Measurements from ENCODE around the gene NKPD1. TPM values are rescaled to one million over a fixed set of nuclear protein-coding genes. Genes with fewer than 3 reads are reported as not detected.

NKPD1 gene
- total and polyA plus RNA-seq, 9 of the 15 experiments (the other 6 are each of a cell fraction or from before 2014, with no cell fraction given) = 0.03 to 0.09 (median 0.04) TPM; not detected in 5

DNA sequence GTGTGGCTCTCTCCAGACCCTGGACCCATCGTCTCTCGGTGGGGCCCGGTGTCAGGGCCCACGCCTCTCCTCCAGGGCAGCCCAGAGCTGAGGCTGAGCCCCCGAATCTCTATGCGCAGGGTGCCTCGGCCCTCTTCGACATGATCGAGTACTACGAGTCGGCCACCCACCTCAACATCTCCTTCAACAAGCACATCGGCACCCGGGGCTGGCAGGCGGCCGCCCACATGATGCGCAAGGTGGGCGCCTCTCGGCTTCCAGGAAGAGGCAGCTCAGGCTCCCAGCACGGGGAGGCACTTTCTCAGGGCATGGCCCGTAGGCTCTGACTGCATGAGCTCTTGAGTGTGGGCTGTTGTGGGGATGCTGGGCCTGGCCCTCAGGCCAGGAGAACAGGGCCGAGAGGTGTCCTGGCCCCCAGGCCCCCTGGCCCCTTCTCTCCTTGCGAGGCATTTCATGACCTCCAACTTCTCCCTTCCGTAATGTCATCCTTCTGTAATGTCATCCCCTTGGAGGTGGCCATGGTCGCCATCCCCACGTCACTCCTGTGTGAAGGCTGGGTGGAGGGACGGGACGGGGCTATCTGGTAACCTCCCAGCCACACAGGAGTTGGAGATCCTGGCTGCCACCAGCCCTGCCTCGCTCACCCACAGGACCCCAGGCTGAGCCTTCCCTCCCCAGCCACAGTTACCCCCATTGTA lies 19.4 kb downstream of the NKPD1 start:
- DNase-seq (ENCODE audit: extremely low read depth in 1 of 4, low spot score in 3 of 4) (no peak), FAIRE-seq (no peak), ATAC-seq (no peak)
- 96% methylated on average over 24 of the region's 28 CpGs for WGBS (ENCODE audit: insufficient coverage, low coverage, missing lambda C conversion rate)
- CTCF ChIA-PET (ENCODE audit: low intra/inter-chr PET ratio) = no interaction called here
- POLR2A ChIA-PET = interaction anchor here (1.1 kb wide), 1 partner anchor 20 kb away, joined by 3 read pairs; the partner anchor contains the start of gene NKPD1
- H2AFZ ChIP-seq (ENCODE audit: low read depth, low read length) = no peak overlapping the region
- no peaks in the 10 kb centered on the region for H3K27me3 ChIP-seq (ENCODE audit: control insufficient read depth in 2 of 2, insufficient read depth in 2 of 2, low read length in 2 of 2)
- peaks cover 3% of the 10 kb centered on the region; the same call in 1 of the 2 replicates for H4K20me1 ChIP-seq (replicated peaks; ENCODE audit: control insufficient read depth, insufficient read depth, low read length)
- H3K27ac ChIP-seq (ENCODE audit: extremely low read depth, low read depth, low read length) = no peak overlapping the region
- H3K9me3 ChIP-seq (replicated peaks; ENCODE audit: control insufficient read depth, insufficient read depth, low read depth, low read length) = no peaks in the 10 kb centered on the region
- TF ChIP-seq SLC30A9 (CRISPR knock-in tag; IDR thresholded peaks at IDR 0.05) (no peak), EP400 (IDR thresholded peaks at IDR 0.05) (no peak), POLR2G (IDR thresholded peaks at IDR 0.05; ENCODE audit: low read depth, low read length) (0 out of 2 replicates have a peak, but pooled peaks have one; percentile 25)
- peaks cover 51% of the 10 kb centered on the region; the same call in 1 of the 3 replicates for H3K36me3 ChIP-seq (ENCODE audit: control insufficient read depth, insufficient read depth, low read length)
- peak overlapping the region in 1 of 2 experiments; percentile 56; a peak in 2 of 4 replicates for H3K9ac ChIP-seq (ENCODE audit: insufficient read depth in 1 of 2, low read depth in 2 of 2, low read length in 2 of 2)
- H3K9me1 ChIP-seq (ENCODE audit: control insufficient read depth, insufficient read depth, low read length) = no peaks in the 10 kb centered on the region
- BruUV-seq (replicated peaks) = no TSS peak
- H3K4me1 ChIP-seq (replicated peaks in 1 of 2; ENCODE audit: control insufficient read depth in 2 of 2, insufficient read depth in 2 of 2, low read length in 2 of 2) = peaks cover 0 to 62% of the 10 kb centered on the region in 2 experiments; a peak in 2 of 5 replicates
- H3K4me2 ChIP-seq (ENCODE audit: insufficient read depth, low read length) = no peak overlapping the region
- H3K4me3 ChIP-seq = no peak overlapping the region
- intact Hi-C loops (cut with micrococcal nuclease) (no loop called here), in situ Hi-C loops (cut with MboI) (no loop called here)
- H3K79me2 ChIP-seq (ENCODE audit: control insufficient read depth, insufficient read depth, low read length) = peaks cover 10% of the 10 kb centered on the region; the same call in 2 of the 3 replicates

- Histone ChIP-seq H3K4me3 (no peak overlapping the region), H2AFZ (ENCODE audit: low read depth, low read length) (no peak overlapping the region), H4K20me1 (replicated peaks; ENCODE audit: control insufficient read depth, insufficient read depth, low read length) (peaks cover 3% of the 10 kb centered on the region; the same call in 1 of the 2 replicates), H3K4me1 (replicated peaks in 1 of 2; ENCODE audit: control insufficient read depth in 2 of 2, insufficient read depth in 2 of 2, low read length in 2 of 2) (peaks cover 0 to 57% of the 10 kb centered on the region in 2 experiments; a peak in 3 of 5 replicates), H3K27ac (ENCODE audit: extremely low read depth, low read depth, low read length) (no peak overlapping the region), H3K36me3 (ENCODE audit: control insufficient read depth, insufficient read depth, low read length) (peaks cover 45% of the 10 kb centered on the region; the same call in 1 of the 3 replicates), H3K79me2 (ENCODE audit: control insufficient read depth, insufficient read depth, low read length) (peaks cover 14% of the 10 kb centered on the region), H3K9me1 (ENCODE audit: control insufficient read depth, insufficient read depth, low read length) (no peaks in the 10 kb centered on the region), H3K27me3 (ENCODE audit: control insufficient read depth in 2 of 2, insufficient read depth in 2 of 2, low read length in 2 of 2) (no peaks in the 10 kb centered on the region), H3K9ac (ENCODE audit: insufficient read depth in 1 of 2, low read depth in 2 of 2, low read length in 2 of 2) (peak overlapping the region in 1 of 2 experiments; percentile 56; a peak in 1 of 4 replicates), H3K9me3 (replicated peaks; ENCODE audit: control insufficient read depth, insufficient read depth, low read depth, low read length) (no peaks in the 10 kb centered on the region), H3K4me2 (ENCODE audit: insufficient read depth, low read length) (no peak overlapping the region)
- FAIRE-seq (no peak), ATAC-seq (no peak), DNase-seq (ENCODE audit: extremely low read depth in 1 of 4, low spot score in 3 of 4) (no peak)
- WGBS (ENCODE audit: insufficient coverage, low coverage, missing lambda C conversion rate) = 87% methylated on average over 5 of the region's 11 CpGs
- in situ Hi-C loops (cut with MboI) (no loop called here), intact Hi-C loops (cut with micrococcal nuclease) (no loop called here)
- BruUV-seq (replicated peaks) = no TSS peak
- TF ChIP-seq CBX8 (IDR thresholded peaks at IDR 0.05; ENCODE audit: borderline replicate concordance, extremely low read depth, low read depth, low read length, poor library complexity, severe bottlenecking) = no peak
- TF ChIP-seq, protein P1, sequence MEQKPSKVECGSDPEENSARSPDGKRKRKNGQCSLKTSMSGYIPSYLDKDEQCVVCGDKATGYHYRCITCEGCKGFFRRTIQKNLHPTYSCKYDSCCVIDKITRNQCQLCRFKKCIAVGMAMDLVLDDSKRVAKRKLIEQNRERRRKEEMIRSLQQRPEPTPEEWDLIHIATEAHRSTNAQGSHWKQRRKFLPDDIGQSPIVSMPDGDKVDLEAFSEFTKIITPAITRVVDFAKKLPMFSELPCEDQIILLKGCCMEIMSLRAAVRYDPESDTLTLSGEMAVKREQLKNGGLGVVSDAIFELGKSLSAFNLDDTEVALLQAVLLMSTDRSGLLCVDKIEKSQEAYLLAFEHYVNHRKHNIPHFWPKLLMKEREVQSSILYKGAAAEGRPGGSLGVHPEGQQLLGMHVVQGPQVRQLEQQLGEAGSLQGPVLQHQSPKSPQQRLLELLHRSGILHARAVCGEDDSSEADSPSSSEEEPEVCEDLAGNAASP (IDR thresholded peaks at IDR 0.05) = no peak
- no peak for TF ChIP-seq STAT5A (IDR thresholded peaks at IDR 0.05; ENCODE audit: borderline replicate concordance, low read length)
- no peak for TF ChIP-seq POLR2G (IDR thresholded peaks at IDR 0.05; ENCODE audit: low read depth, low read length)
- TF ChIP-seq ZNF766 (CRISPR knock-in tag; conservative IDR thresholded peaks at IDR 0.05) = no peak
- TF ChIP-seq, protein P2, sequence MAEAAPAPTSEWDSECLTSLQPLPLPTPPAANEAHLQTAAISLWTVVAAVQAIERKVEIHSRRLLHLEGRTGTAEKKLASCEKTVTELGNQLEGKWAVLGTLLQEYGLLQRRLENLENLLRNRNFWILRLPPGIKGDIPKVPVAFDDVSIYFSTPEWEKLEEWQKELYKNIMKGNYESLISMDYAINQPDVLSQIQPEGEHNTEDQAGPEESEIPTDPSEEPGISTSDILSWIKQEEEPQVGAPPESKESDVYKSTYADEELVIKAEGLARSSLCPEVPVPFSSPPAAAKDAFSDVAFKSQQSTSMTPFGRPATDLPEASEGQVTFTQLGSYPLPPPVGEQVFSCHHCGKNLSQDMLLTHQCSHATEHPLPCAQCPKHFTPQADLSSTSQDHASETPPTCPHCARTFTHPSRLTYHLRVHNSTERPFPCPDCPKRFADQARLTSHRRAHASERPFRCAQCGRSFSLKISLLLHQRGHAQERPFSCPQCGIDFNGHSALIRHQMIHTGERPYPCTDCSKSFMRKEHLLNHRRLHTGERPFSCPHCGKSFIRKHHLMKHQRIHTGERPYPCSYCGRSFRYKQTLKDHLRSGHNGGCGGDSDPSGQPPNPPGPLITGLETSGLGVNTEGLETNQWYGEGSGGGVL (CRISPR knock-in tag; IDR thresholded peaks at IDR 0.05) = no peak
- no peak for TF ChIP-seq RAD21 (CRISPR knock-in tag; conservative IDR thresholded peaks at IDR 0.05 in 1 of 2, IDR thresholded peaks at IDR 0.05 in 1 of 2)
- TF ChIP-seq HDAC2 (IDR thresholded peaks at IDR 0.05) = no peak
- POLR2A ChIA-PET = interaction anchor here (0.6 kb wide), 1 partner anchor 28 kb away, joined by 3 read pairs; no protein-coding TSS in a partner anchor
- CTCF ChIA-PET (ENCODE audit: low intra/inter-chr PET ratio) = no interaction called here
Observed at GRCh38 chr19:45140533-45140932, 20.2 kb downstream of the NKPD1 start.

Data from K562 (cell line).